ENCODE measurements around the gene SPNS3. TPM values are rescaled to one million over a fixed set of nuclear protein-coding genes. Genes with fewer than 3 reads are reported as not detected.
A peak's percentile ranks its signal among the peaks of the same experiment; 100 is the strongest.

Gene SPNS3
- total RNA-seq, 2 experiments from 2014 or later, result 51.2 to 54.6 TPM

GRCh38 chr17:4436846-4437245 is 3.1 kb downstream of the SPNS3 start:
- TF ChIP-seq CTCF (conservative IDR thresholded peaks at IDR 0.05; ENCODE audit: low read length), result no peak
- no peak for TF ChIP-seq EZH2phosphoT487 (IDR thresholded peaks at IDR 0.05; ENCODE audit: borderline replicate concordance, low read depth, low read length)
- Histone ChIP-seq H4K20me1 (ENCODE audit: insufficient read depth, low read length) (no peaks in the 10 kb centered on the region), H2AFZ (ENCODE audit: low read length) (no peak overlapping the region), H3K36me3 (ENCODE audit: insufficient read depth, low read length) (peaks cover 4% of the 10 kb centered on the region; the same call in 1 of the 2 replicates), H3K4me1 (ENCODE audit: insufficient read depth, low read length, poor library complexity, severe bottlenecking) (peaks cover 56% of the 10 kb centered on the region), H3K27ac (ENCODE audit: low read depth, low read length, poor library complexity, severe bottlenecking) (peak overlapping the region; percentile 72), H3K4me2 (ENCODE audit: low read length) (peak overlapping the region; percentile 67), H3K79me2 (ENCODE audit: insufficient read depth, low read depth, low read length) (peaks cover 4% of the 10 kb centered on the region; the same call in 1 of the 2 replicates), H3K9me3 (ENCODE audit: low read length) (no peaks in the 10 kb centered on the region), H3K9me2 (ENCODE audit: insufficient read depth, low read length) (no peaks in the 10 kb centered on the region), H3K4me3 (ENCODE audit: low read depth, low read length, poor library complexity, severe bottlenecking) (peak overlapping the region; percentile 48)
- peak; percentile 76 for DNase-seq (ENCODE audit: low spot score)
- ChIA-PET POLR2A (interaction anchor here (0.8 to 2.1 kb wide), 6 partner anchors 8 to 84 kb away, joined by 3 to 15 read pairs (median 4); no protein-coding TSS in a partner anchor), CTCF (ENCODE audit: unreplicated experiment) (interaction anchor here (0.8 kb wide), 1 partner anchor 16 kb away, joined by 3 read pairs; no protein-coding TSS in a partner anchor)
- intact Hi-C loops (cut with micrococcal nuclease; ENCODE audit: unreplicated experiment), result no loop called here
- BruUV-seq (replicated peaks), result no TSS peak

GRCh38 chr17:4438162-4438944 is 4.6 kb downstream of the SPNS3 start:
- H3K27ac ChIP-seq (ENCODE audit: low read depth, low read length, poor library complexity, severe bottlenecking), result no peak overlapping the region
- peaks cover 4% of the 10 kb centered on the region; the same call in 1 of the 2 replicates for H3K79me2 ChIP-seq (ENCODE audit: insufficient read depth, low read depth, low read length)
- no peaks in the 10 kb centered on the region for H3K9me3 ChIP-seq (ENCODE audit: low read length)
- H3K4me2 ChIP-seq (ENCODE audit: low read length), result peak overlapping the region; percentile 17; the same call in 1 of the 2 replicates
- TF ChIP-seq EZH2phosphoT487 (IDR thresholded peaks at IDR 0.05; ENCODE audit: borderline replicate concordance, low read depth, low read length) (no peak), CTCF (conservative IDR thresholded peaks at IDR 0.05; ENCODE audit: low read length) (no peak)
- DNase-seq (ENCODE audit: low spot score), result no peak
- BruUV-seq (replicated peaks), result no TSS peak
- no peaks in the 10 kb centered on the region for H3K9me2 ChIP-seq (ENCODE audit: insufficient read depth, low read length)
- H4K20me1 ChIP-seq (ENCODE audit: insufficient read depth, low read length), result no peaks in the 10 kb centered on the region
- POLR2A ChIA-PET, result interaction anchor here (1.5 kb wide), 1 partner anchor 12 kb away, joined by 3 read pairs; no protein-coding TSS in a partner anchor
- intact Hi-C loops (cut with micrococcal nuclease; ENCODE audit: unreplicated experiment), result no loop called here
- H2AFZ ChIP-seq (ENCODE audit: low read length), result no peak overlapping the region
- CTCF ChIA-PET (ENCODE audit: unreplicated experiment), result no interaction called here
- no peak overlapping the region for H3K4me3 ChIP-seq (ENCODE audit: low read depth, low read length, poor library complexity, severe bottlenecking)
- peaks cover 50% of the 10 kb centered on the region for H3K4me1 ChIP-seq (ENCODE audit: insufficient read depth, low read length, poor library complexity, severe bottlenecking)
- peaks cover 4% of the 10 kb centered on the region; the same call in 1 of the 2 replicates for H3K36me3 ChIP-seq (ENCODE audit: insufficient read depth, low read length)

- Histone ChIP-seq H3K4me3 (ENCODE audit: low read depth, low read length, poor library complexity, severe bottlenecking) (no peak overlapping the region), H4K20me1 (ENCODE audit: insufficient read depth, low read length) (no peaks in the 10 kb centered on the region), H2AFZ (ENCODE audit: low read length) (no peak overlapping the region), H3K79me2 (ENCODE audit: insufficient read depth, low read depth, low read length) (peaks cover under 1% of the 10 kb centered on the region; the same call in 1 of the 2 replicates), H3K9me3 (ENCODE audit: low read length) (no peaks in the 10 kb centered on the region), H3K27ac (ENCODE audit: low read depth, low read length, poor library complexity, severe bottlenecking) (no peak overlapping the region), H3K36me3 (ENCODE audit: insufficient read depth, low read length) (peaks cover 4% of the 10 kb centered on the region; the same call in 1 of the 2 replicates), H3K9me2 (ENCODE audit: insufficient read depth, low read length) (no peaks in the 10 kb centered on the region), H3K4me1 (ENCODE audit: insufficient read depth, low read length, poor library complexity, severe bottlenecking) (peaks cover 33% of the 10 kb centered on the region), H3K4me2 (ENCODE audit: low read length) (no peak overlapping the region)
- BruUV-seq (replicated peaks), result no TSS peak
- ChIA-PET POLR2A (no interaction called here), CTCF (ENCODE audit: unreplicated experiment) (no interaction called here)
- DNase-seq (ENCODE audit: low spot score), result no peak
- no peak for TF ChIP-seq EZH2phosphoT487 (IDR thresholded peaks at IDR 0.05; ENCODE audit: borderline replicate concordance, low read depth, low read length)
- no peak for TF ChIP-seq CTCF (conservative IDR thresholded peaks at IDR 0.05; ENCODE audit: low read length)
- intact Hi-C loops (cut with micrococcal nuclease; ENCODE audit: unreplicated experiment), result no loop called here
Observed at GRCh38 chr17:4440021-4440420, 6.3 kb downstream of the SPNS3 start.

Data from OCI-LY7 (cell line).